ENCODE results near the gene CAMSAP2. TPM values are rescaled to one million over a fixed set of nuclear protein-coding genes. Genes with fewer than 3 reads are reported as not detected.
A peak's percentile ranks its signal among the peaks of the same experiment; 100 is the strongest.

CAMSAP2 gene
- total and polyA plus RNA-seq, 10 of the 15 experiments (the other 5 are each of a cell fraction or from before 2014, with no cell fraction given) = 3.9 to 19.8 (median 8.0) TPM

DNA sequence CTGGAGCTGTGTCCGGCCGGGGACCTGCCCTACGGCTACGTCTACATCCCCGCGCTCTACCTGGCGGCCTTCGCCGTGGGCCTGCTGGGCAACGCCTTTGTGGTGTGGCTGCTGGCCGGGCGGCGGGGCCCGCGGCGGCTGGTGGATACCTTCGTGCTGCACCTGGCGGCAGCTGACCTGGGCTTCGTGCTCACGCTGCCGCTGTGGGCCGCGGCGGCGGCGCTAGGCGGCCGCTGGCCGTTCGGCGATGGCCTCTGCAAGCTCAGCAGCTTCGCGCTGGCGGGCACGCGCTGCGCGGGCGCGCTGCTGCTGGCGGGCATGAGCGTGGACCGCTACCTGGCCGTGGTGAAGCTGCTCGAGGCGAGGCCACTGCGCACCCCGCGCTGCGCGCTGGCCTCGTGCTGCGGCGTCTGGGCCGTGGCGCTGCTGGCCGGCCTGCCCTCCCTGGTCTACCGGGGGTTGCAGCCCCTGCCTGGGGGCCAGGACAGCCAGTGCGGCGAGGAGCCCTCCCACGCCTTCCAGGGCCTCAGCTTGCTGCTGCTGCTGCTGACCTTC is 134.5 kb downstream of the CAMSAP2 start:
- no peak overlapping the region for H3K4me3 ChIP-seq
- FAIRE-seq = no peak
- 40% methylated on average over 55 of the region's 61 CpGs for WGBS (ENCODE audit: insufficient coverage, insufficient replicate concordance, low lambda C conversion rate, missing lambda C conversion rate)
- ChIA-PET POLR2A (no interaction called here), CTCF (no interaction called here), SMC1A (ENCODE audit: uncharacterized antibody, unreplicated experiment) (no interaction called here), RAD21 (ENCODE audit: unreplicated experiment) (no interaction called here)
- no peaks in the 10 kb centered on the region for H3K27me3 ChIP-seq (replicated peaks in 1 of 2; ENCODE audit: control insufficient read depth in 2 of 2, insufficient read depth in 2 of 2, low read length in 1 of 2)
- intact Hi-C loops (cut with micrococcal nuclease; ENCODE audit: unreplicated experiment) = no loop called here
- TF ChIP-seq, protein P1, sequence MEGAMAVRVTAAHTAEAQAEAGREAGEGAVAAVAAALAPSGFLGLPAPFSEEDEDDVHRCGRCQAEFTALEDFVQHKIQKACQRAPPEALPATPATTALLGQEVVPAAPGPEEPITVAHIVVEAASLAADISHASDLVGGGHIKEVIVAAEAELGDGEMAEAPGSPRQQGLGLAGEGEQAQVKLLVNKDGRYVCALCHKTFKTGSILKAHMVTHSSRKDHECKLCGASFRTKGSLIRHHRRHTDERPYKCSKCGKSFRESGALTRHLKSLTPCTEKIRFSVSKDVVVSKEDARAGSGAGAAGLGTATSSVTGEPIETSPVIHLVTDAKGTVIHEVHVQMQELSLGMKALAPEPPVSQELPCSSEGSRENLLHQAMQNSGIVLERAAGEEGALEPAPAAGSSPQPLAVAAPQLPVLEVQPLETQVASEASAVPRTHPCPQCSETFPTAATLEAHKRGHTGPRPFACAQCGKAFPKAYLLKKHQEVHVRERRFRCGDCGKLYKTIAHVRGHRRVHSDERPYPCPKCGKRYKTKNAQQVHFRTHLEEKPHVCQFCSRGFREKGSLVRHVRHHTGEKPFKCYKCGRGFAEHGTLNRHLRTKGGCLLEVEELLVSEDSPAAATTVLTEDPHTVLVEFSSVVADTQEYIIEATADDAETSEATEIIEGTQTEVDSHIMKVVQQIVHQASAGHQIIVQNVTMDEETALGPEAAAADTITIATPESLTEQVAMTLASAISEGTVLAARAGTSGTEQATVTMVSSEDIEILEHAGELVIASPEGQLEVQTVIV (IDR thresholded peaks at IDR 0.05; ENCODE audit: borderline replicate concordance, partially characterized antibody) = no peak
- TF ChIP-seq, protein P2, sequence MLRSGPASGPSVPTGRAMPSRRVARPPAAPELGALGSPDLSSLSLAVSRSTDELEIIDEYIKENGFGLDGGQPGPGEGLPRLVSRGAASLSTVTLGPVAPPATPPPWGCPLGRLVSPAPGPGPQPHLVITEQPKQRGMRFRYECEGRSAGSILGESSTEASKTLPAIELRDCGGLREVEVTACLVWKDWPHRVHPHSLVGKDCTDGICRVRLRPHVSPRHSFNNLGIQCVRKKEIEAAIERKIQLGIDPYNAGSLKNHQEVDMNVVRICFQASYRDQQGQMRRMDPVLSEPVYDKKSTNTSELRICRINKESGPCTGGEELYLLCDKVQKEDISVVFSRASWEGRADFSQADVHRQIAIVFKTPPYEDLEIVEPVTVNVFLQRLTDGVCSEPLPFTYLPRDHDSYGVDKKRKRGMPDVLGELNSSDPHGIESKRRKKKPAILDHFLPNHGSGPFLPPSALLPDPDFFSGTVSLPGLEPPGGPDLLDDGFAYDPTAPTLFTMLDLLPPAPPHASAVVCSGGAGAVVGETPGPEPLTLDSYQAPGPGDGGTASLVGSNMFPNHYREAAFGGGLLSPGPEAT (IDR thresholded peaks at IDR 0.05; ENCODE audit: low read depth) = no peak
- TF ChIP-seq GABPA (IDR thresholded peaks at IDR 0.05; ENCODE audit: low read depth) (no peak), SUZ12 (IDR thresholded peaks at IDR 0.05; ENCODE audit: unreplicated experiment) (no peak), BCL11A (IDR thresholded peaks at IDR 0.05; ENCODE audit: low read depth, low read length) (no peak), PAX8 (IDR thresholded peaks at IDR 0.05) (no peak), TCF3 (IDR thresholded peaks at IDR 0.05; ENCODE audit: borderline replicate concordance, insufficient read depth, low read depth, low read length) (no peak), RAD51 (IDR thresholded peaks at IDR 0.05) (no peak), NFIC (IDR thresholded peaks at IDR 0.05; ENCODE audit: low read depth, low read length) (no peak), TBL1XR1 (IDR thresholded peaks at IDR 0.05; ENCODE audit: low read depth, low read length) (no peak), RUNX3 (IDR thresholded peaks at IDR 0.05; ENCODE audit: low read length) (no peak)
- TF ChIP-seq, protein P3, sequence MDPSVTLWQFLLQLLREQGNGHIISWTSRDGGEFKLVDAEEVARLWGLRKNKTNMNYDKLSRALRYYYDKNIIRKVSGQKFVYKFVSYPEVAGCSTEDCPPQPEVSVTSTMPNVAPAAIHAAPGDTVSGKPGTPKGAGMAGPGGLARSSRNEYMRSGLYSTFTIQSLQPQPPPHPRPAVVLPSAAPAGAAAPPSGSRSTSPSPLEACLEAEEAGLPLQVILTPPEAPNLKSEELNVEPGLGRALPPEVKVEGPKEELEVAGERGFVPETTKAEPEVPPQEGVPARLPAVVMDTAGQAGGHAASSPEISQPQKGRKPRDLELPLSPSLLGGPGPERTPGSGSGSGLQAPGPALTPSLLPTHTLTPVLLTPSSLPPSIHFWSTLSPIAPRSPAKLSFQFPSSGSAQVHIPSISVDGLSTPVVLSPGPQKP (IDR thresholded peaks at IDR 0.05; ENCODE audit: low read depth, low read length) = no peak
- TF ChIP-seq, protein P4, sequence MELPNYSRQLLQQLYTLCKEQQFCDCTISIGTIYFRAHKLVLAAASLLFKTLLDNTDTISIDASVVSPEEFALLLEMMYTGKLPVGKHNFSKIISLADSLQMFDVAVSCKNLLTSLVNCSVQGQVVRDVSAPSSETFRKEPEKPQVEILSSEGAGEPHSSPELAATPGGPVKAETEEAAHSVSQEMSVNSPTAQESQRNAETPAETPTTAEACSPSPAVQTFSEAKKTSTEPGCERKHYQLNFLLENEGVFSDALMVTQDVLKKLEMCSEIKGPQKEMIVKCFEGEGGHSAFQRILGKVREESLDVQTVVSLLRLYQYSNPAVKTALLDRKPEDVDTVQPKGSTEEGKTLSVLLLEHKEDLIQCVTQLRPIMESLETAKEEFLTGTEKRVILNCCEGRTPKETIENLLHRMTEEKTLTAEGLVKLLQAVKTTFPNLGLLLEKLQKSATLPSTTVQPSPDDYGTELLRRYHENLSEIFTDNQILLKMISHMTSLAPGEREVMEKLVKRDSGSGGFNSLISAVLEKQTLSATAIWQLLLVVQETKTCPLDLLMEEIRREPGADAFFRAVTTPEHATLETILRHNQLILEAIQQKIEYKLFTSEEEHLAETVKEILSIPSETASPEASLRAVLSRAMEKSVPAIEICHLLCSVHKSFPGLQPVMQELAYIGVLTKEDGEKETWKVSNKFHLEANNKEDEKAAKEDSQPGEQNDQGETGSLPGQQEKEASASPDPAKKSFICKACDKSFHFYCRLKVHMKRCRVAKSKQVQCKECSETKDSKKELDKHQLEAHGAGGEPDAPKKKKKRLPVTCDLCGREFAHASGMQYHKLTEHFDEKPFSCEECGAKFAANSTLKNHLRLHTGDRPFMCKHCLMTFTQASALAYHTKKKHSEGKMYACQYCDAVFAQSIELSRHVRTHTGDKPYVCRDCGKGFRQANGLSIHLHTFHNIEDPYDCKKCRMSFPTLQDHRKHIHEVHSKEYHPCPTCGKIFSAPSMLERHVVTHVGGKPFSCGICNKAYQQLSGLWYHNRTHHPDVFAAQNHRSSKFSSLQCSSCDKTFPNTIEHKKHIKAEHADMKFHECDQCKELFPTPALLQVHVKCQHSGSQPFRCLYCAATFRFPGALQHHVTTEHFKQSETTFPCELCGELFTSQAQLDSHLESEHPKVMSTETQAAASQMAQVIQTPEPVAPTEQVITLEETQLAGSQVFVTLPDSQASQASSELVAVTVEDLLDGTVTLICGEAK (IDR thresholded peaks at IDR 0.05; ENCODE audit: borderline replicate concordance) = no peak
- H3K36me3 ChIP-seq (ENCODE audit: control insufficient read depth in 2 of 2, insufficient read depth in 2 of 2, low read length in 1 of 2) = no peaks in the 10 kb centered on the region
- H3K79me2 ChIP-seq (ENCODE audit: control insufficient read depth, insufficient read depth, low read length) = no peaks in the 10 kb centered on the region
- in situ Hi-C loops (cut with MboI) = no loop called here
- no peak overlapping the region for H3K27ac ChIP-seq (ENCODE audit: control insufficient read depth, insufficient read depth)
- no peak overlapping the region for H3K9ac ChIP-seq (ENCODE audit: control insufficient read depth, insufficient read depth, low read length)
- DNase-seq (ENCODE audit: low read depth, low spot score) = no peak
- H4K20me1 ChIP-seq (ENCODE audit: control insufficient read depth, insufficient read depth) = no peaks in the 10 kb centered on the region
- BruUV-seq (replicated peaks) = no TSS peak
- no peak overlapping the region for H2AFZ ChIP-seq (ENCODE audit: control insufficient read depth, low read depth, low read length)
- no peak for ATAC-seq
- H3K4me1 ChIP-seq (ENCODE audit: control insufficient read depth, insufficient read depth, low read length) = peaks cover 32% of the 10 kb centered on the region
- H3K9me3 ChIP-seq (replicated peaks; ENCODE audit: control insufficient read depth, insufficient read depth, low read length) = no peaks in the 10 kb centered on the region
- peak overlapping the region; percentile 27; the same call in 1 of the 2 replicates for H3K4me2 ChIP-seq (ENCODE audit: control insufficient read depth, insufficient read depth)

Measured in GM12878 (cell line).